ENCODE measurements around the gene NTMT1.
A peak's percentile ranks its signal among the peaks of the same experiment; 100 is the strongest.
"Not testable (repeated sequence)": the region's sequence is repeated elsewhere in the genome, so short reads cannot be mapped to it uniquely, and the experiment has no call there.

The NTMT1 gene

GRCh38 chr9:129635099-129636065 is 9.4 kb downstream of the NTMT1 start:
- Mint-ChIP-seq H3K4me1 (peaks cover 41% of the 10 kb centered on the region), H3K27ac (peak overlapping the region; percentile 65 to 67), H3K4me3 (no peak overlapping the region), H3K9me3 (no peaks in the 10 kb centered on the region), H3K27me3 (no peaks in the 10 kb centered on the region)
- no peak for ATAC-seq
- no peak for DNase-seq

GRCh38 chr9:129636343-129636742 is 10.4 kb downstream of the NTMT1 start:
- not testable (repeated sequence) for H3K27ac Mint-ChIP-seq, DNase-seq, H3K9me3 Mint-ChIP-seq, H3K27me3 Mint-ChIP-seq, H3K4me3 Mint-ChIP-seq, ATAC-seq
- H3K4me1 Mint-ChIP-seq: peaks cover 41% of the 10 kb centered on the region

- H3K4me3 Mint-ChIP-seq: no peak overlapping the region
- no peaks in the 10 kb centered on the region for H3K9me3 Mint-ChIP-seq
- H3K4me1 Mint-ChIP-seq: peaks cover 37% of the 10 kb centered on the region
- no peak overlapping the region for H3K27ac Mint-ChIP-seq
- no peak for DNase-seq
- no peaks in the 10 kb centered on the region for H3K27me3 Mint-ChIP-seq
- no peak for ATAC-seq
Observed at GRCh38 chr9:129637102-129637501, 11.1 kb downstream of the NTMT1 start.

- DNase-seq: no peak
- peaks cover 43% of the 10 kb centered on the region for H3K4me1 Mint-ChIP-seq
- no peak for ATAC-seq
- H3K4me3 Mint-ChIP-seq: no peak overlapping the region
- peak overlapping the region in 1 of 2 donors; percentile 92 for H3K27ac Mint-ChIP-seq
- no peaks in the 10 kb centered on the region for H3K9me3 Mint-ChIP-seq
- H3K27me3 Mint-ChIP-seq: no peaks in the 10 kb centered on the region
Observed at GRCh38 chr9:129637673-129638439, 11.9 kb downstream of the NTMT1 start.

GRCh38 chr9:129639034-129639630 is 13.2 kb downstream of the NTMT1 start:
- ATAC-seq (no peak), DNase-seq (no peak)
- Mint-ChIP-seq H3K9me3 (no peaks in the 10 kb centered on the region), H3K4me3 (peak overlapping the region in 1 of 2 donors; percentile 24), H3K27ac (no peak overlapping the region), H3K27me3 (no peaks in the 10 kb centered on the region), H3K4me1 (peaks cover 43% of the 10 kb centered on the region)

GRCh38 chr9:129639756-129640085 is 13.8 kb downstream of the NTMT1 start:
- DNase-seq (no peak), ATAC-seq (no peak)
- Mint-ChIP-seq H3K27me3 (no peaks in the 10 kb centered on the region), H3K9me3 (no peaks in the 10 kb centered on the region), H3K4me1 (peaks cover 43% of the 10 kb centered on the region), H3K27ac (peak overlapping the region in 1 of 2 donors; percentile 34), H3K4me3 (peak overlapping the region; percentile 89 to 91)

GRCh38 chr9:129640086-129640870 is 14.3 kb downstream of the NTMT1 start:
- Mint-ChIP-seq H3K27me3 (no peaks in the 10 kb centered on the region), H3K4me3 (peak overlapping the region; percentile 89 to 91), H3K4me1 (peaks cover 43% of the 10 kb centered on the region), H3K27ac (peak overlapping the region; percentile 34 to 87), H3K9me3 (no peaks in the 10 kb centered on the region)
- DNase-seq: no peak
- ATAC-seq: no peak

GRCh38 chr9:129640871-129641749 is 15.1 kb downstream of the NTMT1 start:
- Mint-ChIP-seq H3K27ac (peak overlapping the region; percentile 87 to 94), H3K9me3 (no peaks in the 10 kb centered on the region), H3K4me3 (peak overlapping the region; percentile 89 to 91), H3K4me1 (peaks cover 43% of the 10 kb centered on the region), H3K27me3 (no peaks in the 10 kb centered on the region)
- no peak for DNase-seq
- peak; percentile 53 for ATAC-seq

- H3K27me3 Mint-ChIP-seq: no peaks in the 10 kb centered on the region
- H3K9me3 Mint-ChIP-seq: no peaks in the 10 kb centered on the region
- peak within 1 kb of the TSS; percentile 87 to 94 for H3K27ac Mint-ChIP-seq
- H3K4me1 Mint-ChIP-seq: peaks cover 43% of the 10 kb centered on the region
- ATAC-seq: peak; percentile 98
- DNase-seq: peak; percentile 98 to 99
- H3K4me3 Mint-ChIP-seq: peak within 1 kb of the TSS; percentile 89 to 91
Observed at GRCh38 chr9:129641750-129642585, 16.0 kb downstream of the NTMT1 start, which contains the start of gene ASB6. Gene ASB6, minus strand, starts transcription at chr9:129642151. Its CDS starts 152 bp downstream, at chr9:129641999.

- H3K4me1 Mint-ChIP-seq: peaks cover 31% of the 10 kb centered on the region
- no peak overlapping the region for H3K4me3 Mint-ChIP-seq
- H3K27ac Mint-ChIP-seq: no peak overlapping the region
- ATAC-seq: no peak
- no peaks in the 10 kb centered on the region for H3K9me3 Mint-ChIP-seq
- no peak for DNase-seq
- no peaks in the 10 kb centered on the region for H3K27me3 Mint-ChIP-seq
Observed at GRCh38 chr9:129643706-129644105, 17.7 kb downstream of the NTMT1 start.

- Mint-ChIP-seq H3K4me1 (peaks cover 29% of the 10 kb centered on the region), H3K27me3 (no peaks in the 10 kb centered on the region), H3K4me3 (no peak overlapping the region), H3K9me3 (no peaks in the 10 kb centered on the region), H3K27ac (no peak overlapping the region)
- ATAC-seq (no peak), DNase-seq (no peak)
Observed at GRCh38 chr9:129644365-129644764, 18.4 kb downstream of the NTMT1 start.

- H3K9me3 Mint-ChIP-seq: no peaks in the 10 kb centered on the region
- H3K27me3 Mint-ChIP-seq: no peaks in the 10 kb centered on the region
- no peak overlapping the region for H3K4me3 Mint-ChIP-seq
- no peak for ATAC-seq
- peaks cover 24% of the 10 kb centered on the region for H3K4me1 Mint-ChIP-seq
- peak overlapping the region in 1 of 2 donors; percentile 75 for H3K27ac Mint-ChIP-seq
- no peak for DNase-seq
Observed at GRCh38 chr9:129644902-129645301, 18.9 kb downstream of the NTMT1 start.

- ATAC-seq (no peak), DNase-seq (no peak)
- H3K27ac Mint-ChIP-seq: no peak overlapping the region
- no peaks in the 10 kb centered on the region for H3K27me3 Mint-ChIP-seq
- no peaks in the 10 kb centered on the region for H3K9me3 Mint-ChIP-seq
- peaks cover 15% of the 10 kb centered on the region for H3K4me1 Mint-ChIP-seq
- H3K4me3 Mint-ChIP-seq: no peak overlapping the region
Observed at GRCh38 chr9:129646252-129646651, 20.3 kb downstream of the NTMT1 start.
